Measurements from ENCODE around the gene SLC9A6. TPM values are rescaled to one million over a fixed set of nuclear protein-coding genes. Genes with fewer than 3 reads are reported as not detected.

The SLC9A6 gene
- total and polyA plus RNA-seq, 2 donors (not counting 3 experiments of a cell fraction or from before 2014, with no cell fraction given), result 8.1 to 15.5 TPM

DNA sequence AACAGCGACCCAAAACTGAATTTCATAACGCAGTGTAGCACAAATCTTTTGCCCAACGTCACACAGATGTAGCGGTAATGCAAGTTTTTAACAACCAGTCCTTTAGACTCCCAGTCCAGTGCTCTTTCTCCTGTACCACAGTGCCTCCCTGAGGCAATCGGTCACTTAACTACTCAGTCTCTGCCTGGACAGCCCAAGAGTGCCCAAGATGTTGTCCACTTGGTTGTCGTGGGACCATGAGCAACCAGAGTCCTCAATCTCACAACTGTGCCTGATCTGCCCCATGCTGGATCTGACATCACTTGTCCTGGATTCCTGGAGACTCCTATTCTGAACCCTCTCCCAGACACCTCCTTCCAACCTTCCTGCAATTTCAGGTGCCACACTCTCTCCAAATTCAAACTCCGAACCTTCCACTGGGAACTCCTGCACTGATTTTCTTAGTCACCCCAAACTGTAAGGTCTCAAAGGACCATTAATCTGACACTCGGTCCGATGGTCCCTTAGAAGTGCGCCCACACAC, 12.1 kb upstream of the SLC9A6 start:
- Histone ChIP-seq H3K27me3 (ENCODE audit: control insufficient read depth in 2 of 2, insufficient read depth in 2 of 2, low read length in 2 of 2) (no peaks in the 10 kb centered on the region), H2AFZ (ENCODE audit: low read depth, low read length) (peak overlapping the region; percentile 96), H3K4me1 (ENCODE audit: control insufficient read depth, extremely low read depth, insufficient read depth, low read length) (peaks cover 10% of the 10 kb centered on the region), H3K27ac (ENCODE audit: insufficient read depth, low read depth, low read length) (peak overlapping the region; percentile 95), H4K20me1 (replicated peaks; ENCODE audit: control insufficient read depth, extremely low read depth, insufficient read depth, low read length) (no peaks in the 10 kb centered on the region), H3K79me2 (ENCODE audit: control insufficient read depth, insufficient read depth, low read length) (peaks cover 25% of the 10 kb centered on the region), H3K9me1 (replicated peaks; ENCODE audit: control insufficient read depth, extremely low read depth, insufficient read depth, low read length) (no peaks in the 10 kb centered on the region), H3K9ac (replicated peaks; ENCODE audit: extremely low read depth, insufficient read depth, low read length) (peak overlapping the region; percentile 98), H3K4me2 (ENCODE audit: insufficient read depth, low read length) (peak overlapping the region; percentile 48), H3K36me3 (ENCODE audit: control insufficient read depth in 2 of 2, extremely low read depth in 1 of 2, insufficient read depth in 2 of 2, low read length in 2 of 2) (no peaks in the 10 kb centered on the region), H3K9me3 (replicated peaks; ENCODE audit: control insufficient read depth, insufficient read depth, low read length) (no peaks in the 10 kb centered on the region), H3K4me3 (replicated peaks in 1 of 3; ENCODE audit: insufficient read depth in 1 of 3, low read depth in 1 of 3, low read length in 3 of 3) (peak overlapping the region; percentile 67 to 97 (median 87))
- dilution Hi-C loops (cut with MboI; ENCODE audit: extremely low pct_ligation_motif_present, low sequenced_read_pairs) (no loop called here), intact Hi-C loops (cut with micrococcal nuclease) (loop anchor here (2.0 kb wide), 1 partner anchor 524 kb away; the partner anchor contains the start of gene HTATSF1)
- DNase-seq (ENCODE audit: low read depth, low spot score) (no peak), FAIRE-seq (peak; percentile 70)
- no TSS peak for BruUV-seq (replicated peaks)
- ChIA-PET CTCF (interaction anchor here (1.1 kb wide), 1 partner anchor 55 kb away, joined by 3 read pairs; no protein-coding TSS in a partner anchor), POLR2A (interaction anchor here (1.5 kb wide), 1 partner anchor 16 kb away, joined by 3 read pairs; no protein-coding TSS in a partner anchor)
- TF ChIP-seq EZH2 (IDR thresholded peaks at IDR 0.05; ENCODE audit: borderline replicate concordance, low read depth, low read length, severe bottlenecking) (no peak), POLR2A (IDR thresholded peaks at IDR 0.05; ENCODE audit: low read depth, low read length) (no peak), GATA2 (IDR thresholded peaks at IDR 0.05; ENCODE audit: insufficient read depth, insufficient read length, low read depth, low read length) (no peak), FOS (IDR thresholded peaks at IDR 0.05; ENCODE audit: borderline replicate concordance, insufficient read depth, low read length) (no peak), MYC (IDR thresholded peaks at IDR 0.05; ENCODE audit: low read depth, low read length) (no peak), POLR2AphosphoS5 (IDR thresholded peaks at IDR 0.05; ENCODE audit: insufficient read depth, low read depth, low read length) (no peak), JUN (IDR thresholded peaks at IDR 0.05; ENCODE audit: borderline replicate concordance, insufficient read depth, insufficient read length, low read depth) (no peak)
- TF ChIP-seq, protein P1, sequence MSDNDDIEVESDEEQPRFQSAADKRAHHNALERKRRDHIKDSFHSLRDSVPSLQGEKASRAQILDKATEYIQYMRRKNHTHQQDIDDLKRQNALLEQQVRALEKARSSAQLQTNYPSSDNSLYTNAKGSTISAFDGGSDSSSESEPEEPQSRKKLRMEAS (IDR thresholded peaks at IDR 0.05; ENCODE audit: insufficient read depth, insufficient read length), result no peak
- TF ChIP-seq, protein P2, sequence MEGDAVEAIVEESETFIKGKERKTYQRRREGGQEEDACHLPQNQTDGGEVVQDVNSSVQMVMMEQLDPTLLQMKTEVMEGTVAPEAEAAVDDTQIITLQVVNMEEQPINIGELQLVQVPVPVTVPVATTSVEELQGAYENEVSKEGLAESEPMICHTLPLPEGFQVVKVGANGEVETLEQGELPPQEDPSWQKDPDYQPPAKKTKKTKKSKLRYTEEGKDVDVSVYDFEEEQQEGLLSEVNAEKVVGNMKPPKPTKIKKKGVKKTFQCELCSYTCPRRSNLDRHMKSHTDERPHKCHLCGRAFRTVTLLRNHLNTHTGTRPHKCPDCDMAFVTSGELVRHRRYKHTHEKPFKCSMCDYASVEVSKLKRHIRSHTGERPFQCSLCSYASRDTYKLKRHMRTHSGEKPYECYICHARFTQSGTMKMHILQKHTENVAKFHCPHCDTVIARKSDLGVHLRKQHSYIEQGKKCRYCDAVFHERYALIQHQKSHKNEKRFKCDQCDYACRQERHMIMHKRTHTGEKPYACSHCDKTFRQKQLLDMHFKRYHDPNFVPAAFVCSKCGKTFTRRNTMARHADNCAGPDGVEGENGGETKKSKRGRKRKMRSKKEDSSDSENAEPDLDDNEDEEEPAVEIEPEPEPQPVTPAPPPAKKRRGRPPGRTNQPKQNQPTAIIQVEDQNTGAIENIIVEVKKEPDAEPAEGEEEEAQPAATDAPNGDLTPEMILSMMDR (IDR thresholded peaks at IDR 0.05; ENCODE audit: extremely low read depth in 1 of 2, insufficient read depth in 1 of 2, low read depth in 1 of 2, low read length in 2 of 2), result no peak

Data from endothelial cell of umbilical vein (primary cell).